MM.1S (cell line): ENCODE data around the gene COPS2.

Experiments used
- DNase-seq: peaks from one replicate; pipeline ENCODE4 v3.0.0-alpha.2; 2015
- H2AFZ ChIP-seq: fragments of 300-600 bp; sonication (generic); 2 replicates; pipeline ENCODE4 v1.6.0; 2016; ENCODE audit warnings: antibody characterized with exemption, low read length
- H3F3A ChIP-seq: fragments of 300-600 bp; sonication (generic); 2 replicates; pipeline ENCODE4 v1.6.1; 2016; ENCODE audit warnings: mild to moderate bottlenecking, antibody characterized with exemption, low read length, moderate library complexity, mixed read lengths; ENCODE audit not compliant: insufficient read depth
- H3K27ac ChIP-seq: fragments of 300-600 bp; sonication (generic); 2 replicates; pipeline ENCODE4 v1.5.1; 2016; ENCODE audit warnings: mild to moderate bottlenecking, low read length
- H3K27me3 ChIP-seq: fragments of 300-600 bp; sonication (generic); replicated peaks from 2 replicates; pipeline ENCODE4 v1.6.0; 2016; ENCODE audit warnings: low read length; ENCODE audit not compliant: insufficient read depth
- H3K36me3 ChIP-seq: fragments of 300-600 bp; sonication (generic); replicated peaks from 2 replicates; pipeline ENCODE4 v1.6.1; 2016; ENCODE audit warnings: mild to moderate bottlenecking, low read length, mixed read lengths; ENCODE audit not compliant: insufficient read depth
- H3K4me1 ChIP-seq: fragments of 300-600 bp; sonication (generic); 2 replicates; pipeline ENCODE4 v1.6.1; 2016; ENCODE audit warnings: low read length, mixed read lengths
- H3K4me2 ChIP-seq: fragments of 300-600 bp; sonication (generic); 2 replicates; pipeline ENCODE4 v1.6.0; 2016; ENCODE audit warnings: low read depth, low read length
- H3K4me3 ChIP-seq: fragments of 300-600 bp; sonication (generic); 2 replicates; pipeline ENCODE4 v1.5.1; 2016; ENCODE audit warnings: low read length, mixed read lengths
- H3K79me2 ChIP-seq: fragments of 300-600 bp; sonication (generic); 2 replicates; pipeline ENCODE4 v1.6.1; 2016; ENCODE audit warnings: mixed run types, low read length, mixed read lengths
- H3K9ac ChIP-seq: fragments of 300-600 bp; sonication (generic); 2 replicates; pipeline ENCODE4 v1.6.1; 2016; ENCODE audit warnings: low read length, mixed read lengths
- H3K9me2 ChIP-seq: fragments of 300-600 bp; sonication (generic); replicated peaks from 2 replicates; pipeline ENCODE4 v1.6.1; 2016; ENCODE audit warnings: mild to moderate bottlenecking, low read length, mixed read lengths; ENCODE audit not compliant: insufficient read depth
- H3K9me3 ChIP-seq: fragments of 300-600 bp; sonication (generic); replicated peaks from 2 replicates; pipeline ENCODE4 v1.6.1; 2016; ENCODE audit warnings: mild to moderate bottlenecking, low read length, mixed read lengths; ENCODE audit not compliant: insufficient read depth
- H4K20me1 ChIP-seq: fragments of 300-600 bp; sonication (generic); 2 replicates; pipeline ENCODE4 v1.6.1; 2016; ENCODE audit warnings: mild to moderate bottlenecking, low read length, moderate library complexity, mixed read lengths; ENCODE audit not compliant: insufficient read depth
- EZH2 ChIP-seq: fragments of 300-600 bp; sonication (generic); optimal IDR thresholded peaks from 2 replicates; pipeline ENCODE3; 2017; ENCODE audit warnings: low read depth, mild to moderate bottlenecking, antibody characterized with exemption, low read length, mixed read lengths
- EZH2phosphoT487 ChIP-seq: fragments of 300-600 bp; sonication (generic); IDR thresholded peaks from 2 replicates; pipeline ENCODE4 v1.6.1; 2018; ENCODE audit warnings: antibody characterized with exemption, low read length
- TF ChIP-seq, protein P1 (sequence below): fragments of 300-600 bp; sonication (generic); IDR thresholded peaks from 2 replicates; pipeline ENCODE4 v1.5.1; 2016; ENCODE audit warnings: antibody characterized with exemption, low read length, mixed read lengths

Gene COPS2

DNA sequence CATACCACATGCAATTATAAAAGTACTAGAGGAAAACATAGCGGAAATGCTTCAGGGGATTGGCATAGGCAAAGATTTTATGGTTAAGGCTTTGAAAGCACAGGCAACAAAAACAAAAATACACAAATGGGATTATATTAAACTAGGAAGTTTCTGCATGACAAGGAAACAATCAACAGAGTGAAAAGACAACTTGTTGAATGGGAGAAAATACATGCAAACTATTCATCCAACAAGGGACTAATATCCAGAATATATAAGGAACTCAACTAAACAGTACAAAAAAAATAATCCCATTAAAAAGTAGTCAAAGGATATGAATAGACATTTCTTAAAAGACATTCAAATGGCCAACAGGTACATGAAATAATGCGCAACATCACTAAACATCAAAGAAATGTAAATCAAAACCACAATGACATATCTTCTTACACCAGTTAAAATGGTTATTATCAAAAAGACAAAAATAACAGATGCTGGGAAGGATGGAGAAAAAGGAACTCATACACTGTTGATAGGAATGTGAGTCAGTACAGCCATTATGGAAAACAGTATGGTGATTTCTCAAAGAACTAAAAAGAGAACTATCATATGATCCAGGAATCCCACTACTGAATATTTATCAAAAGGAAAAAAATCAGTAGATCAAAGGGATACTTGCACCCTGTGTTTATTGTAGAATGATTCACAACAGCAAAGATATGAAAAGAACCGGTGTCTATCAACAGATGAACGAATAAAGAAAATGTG is 39.1 kb downstream of the COPS2 start:
- Histone ChIP-seq H3K36me3 (peaks cover 8% of the 10 kb centered on the region; the same call in 1 of the 2 replicates), H2AFZ (no peak overlapping the region), H3K4me1 (no peaks in the 10 kb centered on the region), H3K9me2 (no peaks in the 10 kb centered on the region), H4K20me1 (no peaks in the 10 kb centered on the region), H3F3A (no peaks in the 10 kb centered on the region), H3K79me2 (0 out of 2 replicates have a peak, but pooled peaks cover 6% of the 10 kb centered on the region), H3K27ac (no peak overlapping the region), H3K9me3 (no peaks in the 10 kb centered on the region), H3K9ac (no peak overlapping the region), H3K4me2 (no peak overlapping the region), H3K4me3 (no peak overlapping the region), H3K27me3 (no peaks in the 10 kb centered on the region)
- no peak for DNase-seq
- TF ChIP-seq EZH2, result no peak
- TF ChIP-seq, protein P1, sequence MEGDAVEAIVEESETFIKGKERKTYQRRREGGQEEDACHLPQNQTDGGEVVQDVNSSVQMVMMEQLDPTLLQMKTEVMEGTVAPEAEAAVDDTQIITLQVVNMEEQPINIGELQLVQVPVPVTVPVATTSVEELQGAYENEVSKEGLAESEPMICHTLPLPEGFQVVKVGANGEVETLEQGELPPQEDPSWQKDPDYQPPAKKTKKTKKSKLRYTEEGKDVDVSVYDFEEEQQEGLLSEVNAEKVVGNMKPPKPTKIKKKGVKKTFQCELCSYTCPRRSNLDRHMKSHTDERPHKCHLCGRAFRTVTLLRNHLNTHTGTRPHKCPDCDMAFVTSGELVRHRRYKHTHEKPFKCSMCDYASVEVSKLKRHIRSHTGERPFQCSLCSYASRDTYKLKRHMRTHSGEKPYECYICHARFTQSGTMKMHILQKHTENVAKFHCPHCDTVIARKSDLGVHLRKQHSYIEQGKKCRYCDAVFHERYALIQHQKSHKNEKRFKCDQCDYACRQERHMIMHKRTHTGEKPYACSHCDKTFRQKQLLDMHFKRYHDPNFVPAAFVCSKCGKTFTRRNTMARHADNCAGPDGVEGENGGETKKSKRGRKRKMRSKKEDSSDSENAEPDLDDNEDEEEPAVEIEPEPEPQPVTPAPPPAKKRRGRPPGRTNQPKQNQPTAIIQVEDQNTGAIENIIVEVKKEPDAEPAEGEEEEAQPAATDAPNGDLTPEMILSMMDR, result no peak
- no peak for TF ChIP-seq EZH2phosphoT487

DNA sequence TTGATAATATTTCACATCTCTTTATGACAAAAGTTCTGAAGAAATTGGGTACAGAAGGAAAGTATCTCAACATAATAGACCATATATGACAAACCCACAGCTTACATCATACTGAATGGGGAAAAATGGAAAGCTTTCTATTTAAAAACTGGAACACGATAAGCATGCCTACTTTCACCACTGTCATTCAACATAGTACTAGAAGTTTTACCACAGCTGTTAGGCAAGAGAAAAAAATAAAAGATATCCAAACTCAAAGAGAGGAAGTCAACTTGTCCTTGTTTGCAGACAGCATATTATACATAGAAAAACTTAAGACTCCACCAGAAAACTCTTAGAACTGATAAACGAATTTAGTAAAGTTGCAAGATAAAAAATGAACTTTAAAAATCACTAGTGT is 40.3 kb downstream of the COPS2 start:
- Histone ChIP-seq H3K4me1 (no peaks in the 10 kb centered on the region), H3K79me2 (0 out of 2 replicates have a peak, but pooled peaks cover 6% of the 10 kb centered on the region), H3K9ac (no peak overlapping the region), H3K36me3 (peaks cover 12% of the 10 kb centered on the region; the same call in 1 of the 2 replicates), H3K9me2 (no peaks in the 10 kb centered on the region), H3F3A (no peaks in the 10 kb centered on the region), H3K27ac (no peak overlapping the region), H4K20me1 (no peaks in the 10 kb centered on the region), H3K4me3 (no peak overlapping the region), H3K27me3 (no peaks in the 10 kb centered on the region), H3K9me3 (no peaks in the 10 kb centered on the region), H2AFZ (no peak overlapping the region), H3K4me2 (no peak overlapping the region)
- DNase-seq, result no peak
- TF ChIP-seq EZH2phosphoT487 (no peak), EZH2 (no peak)
- TF ChIP-seq, protein P1, result no peak

DNA sequence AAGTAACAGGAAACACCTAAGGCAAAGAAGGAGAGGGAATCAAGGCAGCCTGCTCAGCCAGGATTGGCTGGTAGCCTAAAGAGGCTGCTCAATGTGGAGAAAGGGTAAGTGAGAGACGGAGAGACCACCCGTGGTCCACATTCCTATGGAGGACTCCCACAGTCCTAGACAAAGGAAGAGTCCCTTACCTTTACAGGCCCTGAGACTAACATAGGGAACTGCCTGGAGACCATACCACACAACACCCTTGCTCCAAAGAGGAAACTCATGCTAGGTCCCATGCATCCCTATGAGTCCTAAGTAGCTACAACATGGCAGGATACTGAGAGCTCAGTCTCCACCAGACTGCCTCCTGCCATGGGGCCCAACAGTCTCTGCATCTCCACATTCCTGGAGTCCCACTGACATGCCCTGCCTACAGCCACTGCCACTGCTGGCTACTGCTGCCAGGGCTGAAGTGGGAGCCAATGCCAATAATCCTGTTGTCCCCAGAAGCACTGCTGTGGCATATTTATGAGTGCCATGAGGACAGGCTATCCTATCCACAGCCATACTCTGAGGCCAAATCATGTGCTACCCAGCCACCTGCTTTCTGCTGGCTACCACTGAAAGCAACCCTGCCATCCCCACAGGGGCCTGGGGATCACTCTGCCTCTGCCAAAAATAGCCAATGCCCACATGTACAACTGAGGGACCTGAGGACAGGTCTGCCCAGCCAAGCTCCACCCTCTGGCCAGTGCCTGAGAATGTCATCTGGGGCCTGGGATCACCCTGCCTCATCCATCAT is 45.0 kb downstream of the COPS2 start:
- Histone ChIP-seq H3K4me3 (no peak overlapping the region), H3K9ac (no peak overlapping the region), H3K4me2 (no peak overlapping the region), H3K9me3 (no peaks in the 10 kb centered on the region), H3K79me2 (0 out of 2 replicates have a peak, but pooled peaks cover 6% of the 10 kb centered on the region), H3K36me3 (peaks cover 14% of the 10 kb centered on the region; the same call in 1 of the 2 replicates), H3K27ac (no peak overlapping the region), H3K4me1 (no peaks in the 10 kb centered on the region), H4K20me1 (no peaks in the 10 kb centered on the region), H3K27me3 (no peaks in the 10 kb centered on the region), H2AFZ (no peak overlapping the region), H3F3A (no peaks in the 10 kb centered on the region), H3K9me2 (no peaks in the 10 kb centered on the region)
- no peak for DNase-seq
- TF ChIP-seq, protein P1, result no peak
- TF ChIP-seq EZH2phosphoT487 (no peak), EZH2 (no peak)
